NCI-H82 treated with DMSO at 0.1 percent for 48 hours (cell line): Measurements from ENCODE around the gene SLC28A3.

Experiments used
- DNase-seq: peaks from one replicate; lab custom pipeline; 2025; ENCODE audit not compliant: unreplicated experiment; lab: John Stamatoyannopoulos, UW

SLC28A3 gene

GRCh38 chr9:84343111-84343521 is 2.6 kb upstream of the SLC28A3 start:
- DNase-seq = no peak

DNA sequence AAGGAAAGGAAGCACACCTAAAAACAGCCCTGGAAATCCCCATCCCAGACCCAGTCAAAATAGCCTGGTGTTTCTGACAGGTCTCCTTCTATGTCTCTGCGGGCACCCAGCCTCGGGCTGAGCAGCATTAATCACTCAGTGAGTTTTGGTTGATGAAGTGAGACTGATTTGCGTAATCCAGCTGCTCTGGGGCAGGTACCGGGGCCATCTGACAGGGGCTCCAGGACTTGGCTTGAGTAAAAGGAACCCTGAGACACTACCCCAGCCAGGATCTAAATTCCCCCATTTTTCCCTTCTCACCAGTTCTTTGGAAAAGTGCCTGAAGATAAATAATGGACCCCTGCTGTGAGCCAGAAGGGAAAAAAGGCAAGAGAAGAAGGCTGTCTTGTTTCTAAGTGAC is 596 bp downstream of the SLC28A3 start:
- no peak for DNase-seq

DNA sequence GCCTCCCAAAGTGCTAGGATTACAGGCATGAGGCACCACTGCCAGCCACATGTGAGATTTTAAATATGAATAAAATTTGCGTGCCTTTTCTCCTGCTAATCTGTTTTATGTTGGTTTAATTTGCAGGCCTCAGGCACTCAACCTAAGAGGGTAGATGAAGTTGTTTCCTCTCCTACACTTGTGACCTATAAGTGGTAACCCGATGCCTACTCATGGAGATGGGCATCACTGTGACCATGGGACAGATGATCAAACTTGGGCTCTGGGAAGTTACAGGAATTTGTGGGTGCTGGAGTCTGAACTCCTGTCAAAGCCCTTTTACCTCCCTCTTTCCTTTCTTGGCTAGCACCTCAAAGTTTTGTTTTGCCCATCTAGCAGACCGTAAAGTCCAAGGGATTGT is 1.1 kb downstream of the SLC28A3 start:
- DNase-seq = no peak

GRCh38 chr9:84338792-84339191 is 1.8 kb downstream of the SLC28A3 start:
- DNase-seq = no peak

DNA sequence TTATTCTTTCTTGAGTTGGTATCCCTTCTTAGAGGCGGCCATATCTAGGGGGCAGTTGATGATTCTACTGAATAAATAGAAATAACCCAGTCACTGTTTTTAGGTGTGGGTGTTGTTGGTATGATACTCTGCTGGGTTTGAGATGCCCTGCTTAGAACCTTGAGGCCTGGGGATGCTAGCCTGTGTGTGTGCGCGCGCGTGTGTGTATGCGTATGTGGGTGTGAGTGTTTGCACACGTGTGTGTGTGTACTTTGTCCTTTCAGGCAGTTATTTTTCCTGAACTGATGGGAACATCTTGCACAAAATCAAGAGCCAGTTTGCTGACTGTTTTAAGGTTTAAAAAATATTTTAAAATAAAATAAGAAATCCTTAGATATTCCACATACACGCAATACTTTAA is 3.3 kb downstream of the SLC28A3 start:
- DNase-seq = no peak

GRCh38 chr9:84331119-84331809 is 9.3 kb downstream of the SLC28A3 start:
- DNase-seq = no peak

DNA sequence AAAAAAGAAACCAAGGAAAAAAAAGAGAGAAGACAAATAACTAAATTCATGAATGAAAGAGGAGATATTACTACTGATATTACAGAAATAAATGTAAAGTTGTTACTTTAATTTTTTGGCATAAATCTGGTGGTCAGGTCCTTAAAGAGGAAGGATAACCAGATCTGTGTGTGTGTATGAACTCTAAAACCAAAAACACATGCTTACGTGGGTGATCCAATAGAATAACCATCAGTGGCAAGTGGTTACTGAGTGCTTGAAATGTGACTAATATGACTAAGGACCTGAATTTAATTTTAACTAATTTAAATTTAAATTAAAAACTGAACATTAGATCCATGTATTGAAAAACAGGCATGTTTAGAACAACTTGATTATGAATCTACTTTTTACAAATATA is 10.3 kb downstream of the SLC28A3 start:
- no peak for DNase-seq

- no peak for DNase-seq
Measured at GRCh38 chr9:84327184-84327583, 13.4 kb downstream of the SLC28A3 start.

GRCh38 chr9:84325347-84325973 is 15.1 kb downstream of the SLC28A3 start:
- no peak for DNase-seq

DNA sequence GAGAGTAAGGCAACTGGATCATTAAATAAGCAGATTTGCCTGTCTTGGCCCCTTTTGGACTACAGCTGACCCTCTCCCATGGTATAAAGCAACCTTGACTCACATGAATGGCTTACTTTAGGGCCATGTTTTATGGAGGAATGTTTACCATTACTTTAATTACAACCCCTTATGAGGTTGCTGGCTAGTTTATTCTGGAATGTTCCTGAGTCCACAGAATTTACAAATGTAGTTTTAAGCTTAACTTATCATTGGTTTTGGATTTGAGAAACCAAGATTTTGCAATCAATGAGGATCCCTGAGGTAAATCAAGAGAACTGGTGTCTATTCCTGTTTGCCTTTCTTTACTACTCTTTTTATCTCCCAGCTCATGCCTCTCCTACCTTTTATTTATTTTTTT is 15.7 kb downstream of the SLC28A3 start:
- no peak for DNase-seq

DNA sequence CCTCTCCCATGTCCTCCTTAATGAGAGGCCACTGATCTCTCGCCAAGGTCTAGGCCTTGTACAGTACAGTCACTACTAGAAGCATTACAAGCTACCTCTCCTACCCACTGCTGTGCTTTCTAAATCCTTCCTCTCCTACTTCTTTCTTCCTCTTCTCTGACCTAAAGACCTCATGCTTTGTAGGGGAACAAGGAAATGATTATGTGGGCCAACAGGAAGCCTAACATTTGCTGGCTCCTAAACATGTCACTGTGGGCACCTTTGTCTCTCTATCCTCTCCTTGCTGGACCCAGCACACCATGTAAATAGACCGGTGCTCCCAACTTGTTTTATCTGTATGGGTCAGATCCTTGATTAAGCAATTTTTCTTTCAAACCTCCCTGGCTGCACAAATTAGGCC is 16.7 kb downstream of the SLC28A3 start:
- DNase-seq = no peak

- no peak for DNase-seq
Measured at GRCh38 chr9:84322828-84323227, 17.7 kb downstream of the SLC28A3 start.

DNA sequence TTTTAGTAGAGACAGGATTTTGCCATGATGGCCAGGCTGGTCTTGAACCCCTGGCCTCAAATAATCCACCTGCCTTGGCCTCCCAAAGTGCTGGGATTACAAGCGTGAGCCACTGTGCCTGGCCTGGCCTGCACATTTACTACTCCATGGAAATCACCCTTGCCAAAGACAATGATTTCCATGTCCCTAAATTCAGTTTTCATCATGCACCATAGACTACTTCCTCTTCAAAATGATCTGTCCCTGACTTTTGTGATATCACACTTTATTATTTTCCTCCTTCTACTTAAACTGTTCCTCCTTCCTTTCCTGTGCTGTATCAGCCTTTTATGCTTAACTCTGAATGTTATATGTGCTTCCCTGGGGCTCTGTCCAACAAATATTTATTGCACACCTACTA is 20.3 kb downstream of the SLC28A3 start:
- DNase-seq = no peak

DNA sequence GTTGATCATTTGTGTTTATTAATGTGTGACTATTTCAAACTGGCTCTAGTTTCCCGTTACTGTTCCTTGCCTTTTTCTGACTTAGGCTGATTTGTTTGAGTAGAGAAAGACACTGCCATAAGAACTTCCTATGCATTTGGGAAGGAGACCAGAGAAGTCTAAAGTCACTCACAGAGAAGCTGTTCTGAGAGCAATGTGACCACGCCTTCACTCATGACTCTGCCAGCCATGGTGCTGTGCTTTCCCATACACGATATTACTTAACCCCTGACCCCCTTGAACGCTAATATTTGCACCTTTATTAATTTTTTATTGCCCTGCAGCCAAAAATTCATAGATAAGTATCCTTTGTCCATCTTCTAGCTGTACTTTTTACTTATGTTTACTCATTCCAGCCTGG is 20.9 kb downstream of the SLC28A3 start:
- no peak for DNase-seq

DNA sequence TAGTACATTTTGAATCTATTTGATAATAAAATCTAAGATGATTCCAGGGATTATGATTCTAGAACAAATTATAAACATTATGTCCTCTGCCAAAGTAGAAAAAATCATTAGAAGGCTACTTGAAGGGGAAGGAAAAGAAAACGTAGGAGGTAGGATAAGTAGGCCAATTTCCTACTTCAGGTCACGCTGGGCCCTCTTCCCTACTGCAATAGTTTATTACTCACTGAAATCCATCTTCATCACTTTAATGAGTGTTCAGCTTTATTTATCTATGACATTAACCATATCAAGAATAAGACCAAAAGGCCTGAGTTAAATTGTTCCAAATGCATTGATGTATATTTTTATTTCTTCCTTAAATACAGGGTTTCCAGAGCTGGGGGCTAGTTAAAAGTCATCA is 21.6 kb downstream of the SLC28A3 start:
- DNase-seq = no peak

GRCh38 chr9:84317563-84317962 is 23.0 kb downstream of the SLC28A3 start:
- DNase-seq = no peak

DNA sequence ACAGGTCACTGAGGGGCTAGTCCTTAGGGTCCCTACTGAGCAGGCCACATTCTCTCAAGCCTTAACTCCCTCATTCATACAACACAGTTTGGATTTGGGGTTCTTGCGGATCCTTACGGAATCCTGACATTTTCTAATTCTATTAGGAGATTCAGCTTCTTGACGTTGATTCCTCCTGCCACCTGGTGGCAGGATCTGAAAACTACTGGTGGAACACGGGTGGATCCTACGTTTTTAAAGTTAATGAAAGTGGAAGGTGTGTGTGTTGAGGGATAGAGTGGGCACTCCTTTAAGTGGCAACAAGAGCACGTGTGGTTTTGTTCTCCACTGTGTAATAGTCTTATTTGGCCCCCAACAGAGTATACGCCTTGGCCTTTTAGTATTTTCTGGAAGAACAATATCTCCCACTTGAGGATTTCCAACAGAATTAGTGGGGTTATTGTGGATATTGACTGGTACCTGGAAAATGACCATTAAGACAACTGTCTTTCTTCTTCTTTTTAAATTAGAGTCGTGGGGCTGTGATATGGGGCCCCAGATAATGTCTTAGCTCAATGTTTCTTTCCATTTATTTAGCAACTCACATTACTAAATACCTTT is 25.2 kb downstream of the SLC28A3 start:
- DNase-seq = peak; percentile 31

DNA sequence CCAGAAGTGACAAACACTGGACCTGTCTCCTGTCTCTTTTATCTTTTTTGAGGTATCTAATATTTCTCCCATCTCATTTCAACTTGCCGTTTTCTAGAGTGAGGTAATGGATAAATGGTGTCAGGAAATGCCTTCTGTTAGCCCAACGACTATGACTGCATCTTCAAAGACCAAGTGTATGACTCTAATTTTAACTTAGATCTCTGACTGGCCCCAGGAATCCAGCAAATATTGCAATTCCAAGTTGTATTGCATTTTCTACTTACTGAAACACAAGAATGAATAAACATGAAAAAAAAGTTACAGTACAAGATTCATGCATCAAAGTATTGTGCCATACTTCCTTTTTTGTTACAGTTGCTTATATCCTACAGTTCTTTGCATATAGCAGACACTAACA is 26.3 kb downstream of the SLC28A3 start:
- no peak for DNase-seq

GRCh38 chr9:84310883-84311282 is 29.7 kb downstream of the SLC28A3 start:
- DNase-seq = no peak

DNA sequence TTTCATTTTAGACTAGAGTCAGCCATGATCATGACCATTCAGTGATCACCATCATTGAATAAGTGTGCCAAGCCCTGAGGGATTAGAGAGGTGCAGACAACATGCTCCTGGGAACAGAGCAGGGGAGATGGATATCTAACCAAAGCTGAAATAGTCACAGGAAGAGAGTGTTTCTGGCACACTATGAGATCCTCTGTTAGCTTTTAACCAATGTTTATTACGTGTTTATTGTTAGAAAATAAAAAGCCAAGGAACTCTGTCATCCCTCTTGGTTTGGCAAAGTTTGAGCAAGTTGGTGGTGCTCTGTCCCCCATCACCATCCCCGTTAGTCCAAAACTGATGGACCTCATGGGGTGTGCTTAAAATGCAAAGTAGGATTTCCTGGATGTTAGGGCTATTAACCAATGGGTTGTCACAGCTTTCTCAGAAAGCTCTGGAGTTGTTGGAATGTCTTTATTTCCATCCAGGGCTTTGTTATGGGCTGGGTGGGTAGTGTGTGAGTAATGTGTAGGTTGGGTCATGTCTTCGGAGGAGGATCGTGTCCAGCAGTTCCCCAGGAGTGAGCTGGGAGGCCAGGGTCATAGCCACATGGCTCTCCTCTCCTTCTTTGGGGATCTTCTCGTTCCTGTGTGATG is 34.9 kb downstream of the SLC28A3 start:
- DNase-seq = no peak

DNA sequence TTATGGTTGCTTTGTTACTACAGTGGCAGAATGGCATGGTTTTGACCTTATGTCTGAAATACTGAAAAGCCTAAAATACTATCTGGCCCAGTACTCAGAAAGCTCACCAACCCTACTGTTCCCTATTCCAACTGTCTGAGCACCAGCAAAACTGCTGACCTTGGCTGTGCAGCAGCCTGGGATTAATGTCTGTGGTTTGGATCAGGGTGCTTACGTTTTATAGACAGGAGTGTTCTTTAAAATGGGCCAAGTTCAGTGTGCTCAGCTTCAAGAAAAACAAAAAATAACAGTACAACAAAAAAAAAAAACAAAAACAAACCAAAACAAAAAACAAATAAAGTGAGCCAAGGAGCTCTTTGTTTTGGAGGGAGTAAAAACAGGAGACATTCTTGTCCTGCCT is 36.4 kb downstream of the SLC28A3 start:
- no peak for DNase-seq

- DNase-seq = no peak
Measured at GRCh38 chr9:84303061-84303460, 37.5 kb downstream of the SLC28A3 start.
